ENCODE results near the gene SLBP.

Gene SLBP

GRCh38 chr4:1748465-1748995 lies 36.4 kb upstream of the SLBP start:
- DNase-seq (ENCODE audit: low read depth): peak; percentile 60

DNA sequence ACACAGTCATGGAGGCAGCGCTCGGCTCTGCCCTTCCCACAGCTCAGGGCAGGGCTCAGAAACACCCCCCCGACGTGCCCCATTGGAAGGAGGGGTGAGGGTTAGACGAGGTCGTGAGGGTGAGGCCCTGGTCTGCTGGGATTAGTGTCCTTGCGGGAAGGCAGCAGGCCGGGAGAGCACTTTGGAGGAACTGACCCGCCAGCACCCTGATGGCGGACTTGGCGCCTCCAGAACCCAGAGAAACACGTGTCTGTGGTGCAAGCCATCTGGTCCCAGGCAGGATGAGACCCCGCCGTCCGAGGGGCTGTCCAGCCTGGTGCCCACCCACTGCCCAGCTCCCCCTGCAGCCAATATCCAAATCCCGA lies 35.5 kb upstream of the SLBP start:
- no peak for DNase-seq (ENCODE audit: low read depth)

DNA sequence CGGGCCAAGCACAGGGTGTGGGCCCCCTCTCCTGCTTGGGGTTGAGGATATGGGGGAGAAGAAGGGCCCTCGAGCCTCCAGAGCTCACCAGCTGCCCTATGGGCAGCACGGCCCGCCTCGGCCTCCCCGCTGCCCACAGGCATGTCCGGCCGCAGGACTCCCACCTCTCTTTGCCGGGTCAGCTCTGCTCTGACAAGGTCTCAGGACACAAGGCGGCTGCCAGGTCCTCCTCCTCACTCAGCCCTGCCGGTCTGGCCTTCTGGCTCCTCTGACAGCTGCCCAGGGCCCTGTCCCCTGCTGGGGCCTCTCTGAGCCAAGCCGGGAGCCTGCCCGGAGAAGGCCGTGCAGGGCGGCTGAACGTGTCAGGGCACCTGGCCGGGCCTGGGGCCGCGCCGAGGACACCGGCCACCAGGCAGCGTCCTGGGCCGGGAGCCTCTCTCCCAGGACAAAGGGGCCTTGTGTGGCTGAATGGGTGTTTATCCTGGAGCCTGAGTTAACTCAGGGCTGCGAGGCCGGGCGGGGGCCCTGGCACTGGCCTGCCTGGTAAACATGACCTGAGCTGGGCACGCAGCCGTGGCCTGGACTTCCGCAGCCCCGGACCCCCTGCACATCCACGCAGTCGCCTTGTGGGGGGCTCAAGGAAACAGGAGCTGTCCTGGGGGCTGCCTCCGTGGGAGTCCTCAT lies 34.9 kb upstream of the SLBP start:
- DNase-seq (ENCODE audit: low read depth): no peak

GRCh38 chr4:1746265-1746691 lies 34.2 kb upstream of the SLBP start:
- peak; percentile 68 for DNase-seq (ENCODE audit: low read depth)

- DNase-seq (ENCODE audit: low read depth): no peak
Measured at GRCh38 chr4:1745697-1746096, 33.6 kb upstream of the SLBP start.

DNA sequence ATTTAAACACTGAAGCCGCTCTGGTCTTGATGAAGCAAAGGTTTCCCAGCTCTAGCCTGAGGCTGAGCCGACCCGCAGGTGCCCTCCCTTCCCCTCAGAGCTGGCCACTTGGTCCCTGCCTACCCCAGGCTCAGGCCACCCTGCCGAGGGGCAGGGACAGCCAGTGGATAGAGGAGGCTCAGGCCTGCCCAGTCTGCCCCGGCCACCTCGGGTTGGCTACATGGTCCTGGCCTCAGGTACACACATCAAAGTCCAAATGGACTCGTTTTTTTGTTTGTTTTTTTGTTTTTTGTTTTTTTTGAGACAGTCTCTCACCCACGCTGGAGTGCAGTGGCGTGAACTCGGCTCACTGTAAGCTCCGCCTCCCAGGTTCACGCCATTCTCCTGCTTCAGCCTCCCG lies 33.0 kb upstream of the SLBP start:
- DNase-seq (ENCODE audit: low read depth): no peak

GRCh38 chr4:1744552-1744951 lies 32.4 kb upstream of the SLBP start:
- no peak for DNase-seq (ENCODE audit: low read depth)

GRCh38 chr4:1743975-1744374 lies 31.9 kb upstream of the SLBP start:
- no peak for DNase-seq (ENCODE audit: low read depth)

GRCh38 chr4:1743551-1743950 lies 31.4 kb upstream of the SLBP start:
- DNase-seq (ENCODE audit: low read depth): no peak

GRCh38 chr4:1741208-1741607 lies 29.1 kb upstream of the SLBP start:
- no peak for DNase-seq (ENCODE audit: low read depth)

GRCh38 chr4:1740021-1740545 lies 28.0 kb upstream of the SLBP start:
- no peak for DNase-seq (ENCODE audit: low read depth)

- no peak for DNase-seq (ENCODE audit: low read depth)
Measured at GRCh38 chr4:1739358-1739757, 27.2 kb upstream of the SLBP start.

DNA sequence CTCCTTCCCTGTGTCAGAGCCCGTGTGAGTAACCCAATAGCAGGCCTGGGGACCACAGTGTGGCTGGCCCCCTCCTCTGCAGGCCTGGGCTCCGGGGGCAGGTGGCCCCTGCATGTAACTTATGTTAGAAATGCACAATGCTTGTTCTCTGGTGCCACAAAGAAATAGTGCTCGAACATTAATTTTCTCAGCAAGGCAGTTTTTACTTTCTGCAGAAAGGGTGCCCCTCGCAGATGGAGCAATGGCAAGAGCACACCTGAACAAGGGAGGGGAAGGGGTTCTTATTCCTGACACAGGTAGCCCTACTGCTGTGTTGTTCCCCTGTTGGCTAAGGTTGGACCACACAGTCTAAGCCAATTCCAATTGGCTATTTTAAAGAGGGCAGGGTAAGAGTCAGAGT lies 26.3 kb upstream of the SLBP start:
- DNase-seq (ENCODE audit: low read depth): no peak

GRCh38 chr4:1737666-1738065 lies 25.5 kb upstream of the SLBP start:
- no peak for DNase-seq (ENCODE audit: low read depth)

- no peak for DNase-seq (ENCODE audit: low read depth)
Measured at GRCh38 chr4:1736812-1737211, 24.7 kb upstream of the SLBP start.

- DNase-seq (ENCODE audit: low read depth): no peak
Measured at GRCh38 chr4:1735215-1735614, 23.1 kb upstream of the SLBP start.

DNA sequence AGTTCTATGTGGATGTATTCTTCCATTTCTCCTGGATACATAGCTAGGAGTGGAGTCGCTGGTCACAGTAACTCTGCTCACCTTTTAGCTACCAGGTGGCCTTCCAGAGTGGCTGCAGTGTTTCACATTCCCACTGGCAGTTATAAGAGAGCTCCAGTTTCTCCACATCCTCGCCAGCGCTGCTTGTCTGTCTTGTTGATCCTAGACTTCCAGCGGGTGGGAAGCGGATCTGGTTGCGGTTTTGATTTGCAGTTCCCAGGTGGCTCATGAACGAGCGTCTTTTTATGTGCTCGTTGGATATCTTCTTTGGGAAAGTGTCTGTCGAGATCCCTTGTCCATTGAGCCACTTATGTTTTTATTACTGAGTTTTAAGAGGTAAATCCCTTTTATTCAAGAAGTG lies 20.8 kb upstream of the SLBP start:
- DNase-seq (ENCODE audit: low read depth): no peak

DNA sequence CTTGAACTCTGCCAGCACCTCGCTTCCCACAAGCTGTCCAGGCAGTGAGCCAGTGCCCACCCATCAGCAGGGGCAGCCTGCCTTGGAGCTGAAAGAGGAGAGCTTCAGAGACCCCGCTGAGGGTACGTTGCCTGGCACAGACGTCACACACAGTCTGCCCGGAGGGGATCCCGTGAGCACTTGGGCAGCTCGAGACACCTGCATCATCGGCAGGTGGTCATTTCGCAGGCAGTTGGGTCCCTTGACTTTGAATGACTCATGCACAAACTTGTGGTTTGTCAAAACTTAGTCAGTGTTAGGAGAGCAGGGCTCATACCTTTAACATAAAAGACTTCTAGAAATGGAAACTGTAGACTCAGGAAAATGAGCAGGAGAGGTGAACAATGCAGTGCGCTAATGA lies 19.1 kb upstream of the SLBP start:
- DNase-seq (ENCODE audit: low read depth): no peak

DNA sequence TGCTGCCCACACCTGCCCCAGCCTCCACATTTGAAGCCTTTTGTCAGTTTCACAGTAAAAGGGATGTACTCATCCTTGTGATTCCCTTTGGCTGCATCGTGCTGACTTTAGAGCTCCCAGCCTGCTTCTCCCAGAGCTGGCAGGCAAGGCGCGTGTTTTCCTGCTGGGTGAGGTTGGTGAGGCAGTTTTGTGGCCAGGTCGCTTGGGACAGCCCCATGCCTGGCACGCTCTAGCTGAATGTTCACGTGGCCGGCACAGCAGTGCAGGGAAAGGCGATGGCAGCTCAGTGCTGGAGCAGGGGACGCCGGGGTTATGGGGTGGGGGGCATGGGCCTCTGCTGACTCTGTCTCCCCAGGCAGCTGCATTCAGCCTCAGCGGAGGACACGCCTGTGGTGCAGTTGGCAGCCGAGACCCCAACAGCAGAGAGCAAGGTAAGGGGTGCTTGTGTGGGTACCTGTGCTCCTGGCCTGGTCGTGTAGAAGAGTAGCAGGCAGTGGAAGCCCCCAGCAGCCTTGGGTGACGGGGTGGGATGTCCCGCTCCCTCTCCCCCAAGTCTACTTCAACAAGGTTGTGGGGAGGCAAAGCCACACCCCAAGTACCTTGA lies 18.5 kb upstream of the SLBP start:
- DNase-seq (ENCODE audit: low read depth): no peak

DNA sequence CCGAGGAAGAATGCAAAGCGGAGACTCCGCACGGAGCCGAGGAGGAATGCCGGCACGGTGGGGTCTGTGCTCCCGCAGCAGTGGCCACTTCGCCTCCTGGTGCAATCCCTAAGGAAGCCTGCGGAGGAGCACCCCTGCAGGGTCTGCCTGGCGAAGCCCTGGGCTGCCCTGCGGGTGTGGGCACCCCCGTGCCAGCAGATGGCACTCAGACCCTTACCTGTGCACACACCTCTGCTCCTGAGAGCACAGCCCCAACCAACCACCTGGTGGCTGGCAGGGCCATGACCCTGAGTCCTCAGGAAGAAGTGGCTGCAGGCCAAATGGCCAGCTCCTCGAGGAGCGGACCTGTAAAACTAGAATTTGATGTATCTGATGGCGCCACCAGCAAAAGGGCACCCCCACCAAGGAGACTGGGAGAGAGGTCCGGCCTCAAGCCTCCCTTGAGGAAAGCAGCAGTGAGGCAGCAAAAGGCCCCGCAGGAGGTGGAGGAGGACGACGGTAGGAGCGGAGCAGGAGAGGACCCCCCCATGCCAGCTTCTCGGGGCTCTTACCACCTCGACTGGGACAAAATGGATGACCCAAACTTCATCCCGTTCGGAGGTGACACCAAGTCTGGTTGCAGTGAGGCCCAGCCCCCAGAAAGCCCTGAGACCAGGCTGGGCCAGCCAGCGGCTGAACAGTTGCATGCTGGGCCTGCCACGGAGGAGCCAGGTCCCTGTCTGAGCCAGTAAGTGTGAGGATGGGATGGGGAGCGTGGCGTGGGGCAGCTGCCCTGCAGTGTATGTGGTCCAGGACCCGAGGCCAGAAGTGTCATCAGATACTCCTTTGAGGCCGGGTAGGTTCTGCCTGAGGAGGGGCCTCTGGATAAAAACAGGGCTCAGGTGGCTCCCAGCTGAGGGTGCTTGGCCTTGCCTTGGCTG lies 16.2 kb upstream of the SLBP start:
- no peak for DNase-seq (ENCODE audit: low read depth)

GRCh38 chr4:1727117-1728031 lies 15.3 kb upstream of the SLBP start:
- DNase-seq (ENCODE audit: low read depth): no peak

Data from stimulated activated CD4-positive, alpha-beta T cell treated with anti-CD3 and anti-CD28 coated beads, Interleukin-2, amount 100 ng/mL, for 4 hours (primary cell).